Measurements from ENCODE around the gene NCK2. TPM values are rescaled to one million over a fixed set of nuclear protein-coding genes. Genes with fewer than 3 reads are reported as not detected.
"Not testable (repeated sequence)": the region's sequence is repeated elsewhere in the genome, so short reads cannot be mapped to it uniquely, and the experiment has no call there.

The NCK2 gene
- total RNA-seq, 1 experiment from 2014 or later = 26.7 TPM

DNA sequence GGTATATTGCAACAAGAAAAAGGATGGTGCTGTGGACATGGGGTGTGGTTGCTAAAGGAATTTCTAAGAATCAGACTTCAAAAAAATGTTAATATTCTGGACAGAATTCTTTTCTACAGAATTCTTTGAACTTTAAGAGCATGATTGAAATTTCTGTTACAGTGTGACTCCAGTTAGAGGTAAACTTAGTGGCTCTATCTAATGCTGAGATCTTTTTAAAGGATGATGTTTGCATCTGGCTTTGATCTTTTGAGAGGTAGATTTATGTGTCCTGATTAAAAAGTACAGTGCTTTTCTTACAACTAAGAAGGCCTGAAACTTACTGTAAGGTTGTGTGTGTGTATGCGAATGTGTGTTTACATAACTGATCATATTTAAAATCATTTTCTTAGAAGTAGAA is 25.4 kb downstream of the NCK2 start:
- no peaks in the 10 kb centered on the region for H3K9me2 ChIP-seq (ENCODE audit: insufficient read depth)
- ChIA-PET POLR2A (no interaction called here), CTCF (no interaction called here), RAD21 (ENCODE audit: low non-redundant PET in 1 of 2, low total read pairs in 2 of 2, uncharacterized antibody in 2 of 2, unreplicated experiment in 2 of 2) (no interaction called here)
- no peak overlapping the region for H3K4me2 ChIP-seq (ENCODE audit: low read length)
- no peak overlapping the region for H3K9ac ChIP-seq (ENCODE audit: low read length)
- H3K4me3 ChIP-seq (replicated peaks in 1 of 2; ENCODE audit: low read depth in 1 of 2, low read length in 2 of 2) = no peak overlapping the region
- no peaks in the 10 kb centered on the region for H3K9me3 ChIP-seq (ENCODE audit: control insufficient read depth in 1 of 2, insufficient read depth in 1 of 2, low read depth in 1 of 2, low read length in 2 of 2)
- DNase-seq (ENCODE audit: low read depth, low spot score) (no peak), ATAC-seq (no peak)
- no peaks in the 10 kb centered on the region for H4K20me1 ChIP-seq (ENCODE audit: insufficient read depth)
- intact Hi-C loops (cut with micrococcal nuclease) = no loop called here
- peaks cover 21% of the 10 kb centered on the region; the same call in 1 of the 2 replicates for H3K79me2 ChIP-seq (ENCODE audit: insufficient read depth, low read length)
- TF ChIP-seq ZNF274 (IDR thresholded peaks at IDR 0.05; ENCODE audit: low read depth, low read length) (no peak), ZFX (IDR thresholded peaks at IDR 0.05) (no peak), JUND (IDR thresholded peaks at IDR 0.05) (no peak), EZH2phosphoT487 (IDR thresholded peaks at IDR 0.05; ENCODE audit: borderline replicate concordance) (no peak), RAD21 (IDR thresholded peaks at IDR 0.05; ENCODE audit: low read depth) (no peak), POLR2A (IDR thresholded peaks at IDR 0.05; ENCODE audit: borderline replicate concordance, extremely low read depth, insufficient read depth, insufficient read length) (no peak), POLR2AphosphoS5 (IDR thresholded peaks at IDR 0.05; ENCODE audit: low read depth, low read length) (no peak), ZBTB33 (IDR thresholded peaks at IDR 0.05; ENCODE audit: extremely low read depth, insufficient replicate concordance, low read length) (no peak), SRF (IDR thresholded peaks at IDR 0.05; ENCODE audit: low read depth) (no peak), MAX (IDR thresholded peaks at IDR 0.05) (no peak), ATF3 (IDR thresholded peaks at IDR 0.05) (no peak), SIN3A (IDR thresholded peaks at IDR 0.05; ENCODE audit: low read depth) (no peak), REST (IDR thresholded peaks at IDR 0.05; ENCODE audit: low read depth) (no peak), CBX3 (IDR thresholded peaks at IDR 0.05; ENCODE audit: low read depth) (no peak), TCF7L2 (IDR thresholded peaks at IDR 0.05; ENCODE audit: borderline replicate concordance, extremely low read depth, insufficient read depth, insufficient read length) (no peak), EZH2 (IDR thresholded peaks at IDR 0.05) (no peak), FOSL1 (IDR thresholded peaks at IDR 0.05; ENCODE audit: low read depth) (no peak), CEBPB (IDR thresholded peaks at IDR 0.05; ENCODE audit: low read depth) (no peak), ELF1 (IDR thresholded peaks at IDR 0.05; ENCODE audit: borderline replicate concordance, low read depth) (no peak)
- no peaks in the 10 kb centered on the region for H3K36me3 ChIP-seq (ENCODE audit: control insufficient read depth in 1 of 2, insufficient read depth in 2 of 2, low read length in 2 of 2)
- H2AFZ ChIP-seq (ENCODE audit: low read depth, low read length, poor library complexity, severe bottlenecking) = no peak overlapping the region
- H3K27ac ChIP-seq (ENCODE audit: low read depth, low read length) = no peak overlapping the region
- H3K27me3 ChIP-seq (ENCODE audit: insufficient read depth, low read length) = no peaks in the 10 kb centered on the region
- H3K4me1 ChIP-seq (ENCODE audit: control insufficient read depth in 1 of 2, insufficient read depth in 2 of 2, low read length in 2 of 2) = no peaks in the 10 kb centered on the region
- BruUV-seq (replicated peaks) = no TSS peak

DNA sequence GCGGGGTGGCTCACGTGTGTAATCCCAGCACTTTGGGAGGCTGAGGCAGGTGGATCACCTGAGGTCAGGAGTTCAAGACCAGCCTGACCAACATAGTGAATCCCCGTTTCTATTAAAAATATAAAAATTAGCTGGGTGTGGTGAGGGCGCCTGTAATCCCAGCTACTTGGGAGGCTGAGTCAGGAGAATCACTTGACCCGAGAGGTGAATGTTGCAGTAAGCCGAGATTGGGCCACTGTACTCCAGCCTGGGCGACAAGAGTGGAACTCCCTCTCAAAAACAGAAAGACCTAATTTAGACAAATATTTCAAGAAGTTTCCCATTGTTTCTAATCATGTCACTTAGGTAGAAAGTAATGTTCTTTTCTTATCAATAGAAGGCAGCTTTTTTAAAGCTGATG is 26.6 kb downstream of the NCK2 start:
- ATAC-seq; H3K4me3 ChIP-seq (replicated peaks in 1 of 2; ENCODE audit: low read depth in 1 of 2, low read length in 2 of 2): not testable (repeated sequence)

More for the DNA sequence above, 26.6 kb downstream of the NCK2 start:
- RAD21 ChIA-PET (ENCODE audit: low non-redundant PET in 1 of 2, low total read pairs in 2 of 2, uncharacterized antibody in 2 of 2, unreplicated experiment in 2 of 2); intact Hi-C loops (cut with micrococcal nuclease); H3K9ac ChIP-seq (ENCODE audit: low read length); H4K20me1 ChIP-seq (ENCODE audit: insufficient read depth); H3K4me2 ChIP-seq (ENCODE audit: low read length); H3K27ac ChIP-seq (ENCODE audit: low read depth, low read length); H3K9me2 ChIP-seq (ENCODE audit: insufficient read depth); CTCF ChIA-PET; H3K36me3 ChIP-seq (ENCODE audit: control insufficient read depth in 1 of 2, insufficient read depth in 2 of 2, low read length in 2 of 2); DNase-seq (ENCODE audit: low read depth, low spot score); H3K4me1 ChIP-seq (ENCODE audit: control insufficient read depth in 1 of 2, insufficient read depth in 2 of 2, low read length in 2 of 2); H3K9me3 ChIP-seq (ENCODE audit: control insufficient read depth in 1 of 2, insufficient read depth in 1 of 2, low read depth in 1 of 2, low read length in 2 of 2); H2AFZ ChIP-seq (ENCODE audit: low read depth, low read length, poor library complexity, severe bottlenecking); BruUV-seq (replicated peaks); POLR2A ChIA-PET; H3K27me3 ChIP-seq (ENCODE audit: insufficient read depth, low read length): not testable (repeated sequence)
- peaks cover 21% of the 10 kb centered on the region; the same call in 1 of the 2 replicates for H3K79me2 ChIP-seq (ENCODE audit: insufficient read depth, low read length)
